Stimulated activated CD8-positive, alpha-beta memory T cell treated with anti-CD3 and anti-CD28 coated beads, Interleukin-4, amount 100 ng/mL, for 24 hours (primary cell): Measurements from ENCODE around the gene GRM8.
"Not testable (repeated sequence)": the region's sequence is repeated elsewhere in the genome, so short reads cannot be mapped to it uniquely, and the experiment has no call there.

Experiments
- DNase-seq: peaks from one replicate; pipeline ENCODE4 v3.0.0-alpha.2; 2020; ENCODE audit warnings: low read depth

GRM8 gene

GRCh38 chr7:126718419-126718818 lies 534.3 kb downstream of the GRM8 start:
- no peak for DNase-seq

- no peak for DNase-seq
Observed at GRCh38 chr7:126716321-126716720, 536.4 kb downstream of the GRM8 start.

- no peak for DNase-seq
Observed at GRCh38 chr7:126715076-126715475, 537.7 kb downstream of the GRM8 start.

GRCh38 chr7:126702242-126703016 lies 550.3 kb downstream of the GRM8 start:
- no peak for DNase-seq

GRCh38 chr7:126700807-126701604 lies 551.7 kb downstream of the GRM8 start:
- peak; percentile 5 for DNase-seq

GRCh38 chr7:126699707-126700106 lies 553.0 kb downstream of the GRM8 start:
- DNase-seq = no peak

- DNase-seq = no peak
Observed at GRCh38 chr7:126698909-126699308, 553.8 kb downstream of the GRM8 start.

- no peak for DNase-seq
Observed at GRCh38 chr7:126698446-126698845, 554.3 kb downstream of the GRM8 start.

GRCh38 chr7:126696256-126697038 lies 556.3 kb downstream of the GRM8 start:
- DNase-seq = no peak

- DNase-seq = no peak
Observed at GRCh38 chr7:126690848-126691751, 561.6 kb downstream of the GRM8 start.

GRCh38 chr7:126690104-126690503 lies 562.6 kb downstream of the GRM8 start:
- DNase-seq = no peak

GRCh38 chr7:126689037-126689436 lies 563.7 kb downstream of the GRM8 start:
- no peak for DNase-seq

- DNase-seq = no peak
Observed at GRCh38 chr7:126686474-126686873, 566.3 kb downstream of the GRM8 start.

- no peak for DNase-seq
Observed at GRCh38 chr7:126685596-126685995, 567.1 kb downstream of the GRM8 start.

GRCh38 chr7:126685018-126685573 lies 567.6 kb downstream of the GRM8 start:
- no peak for DNase-seq

- no peak for DNase-seq
Observed at GRCh38 chr7:126682176-126682575, 570.6 kb downstream of the GRM8 start.

- not testable (repeated sequence) for DNase-seq
Observed at GRCh38 chr7:126668762-126669161, 584.0 kb downstream of the GRM8 start.

GRCh38 chr7:126668367-126668752 lies 584.4 kb downstream of the GRM8 start:
- no peak for DNase-seq

GRCh38 chr7:126667742-126668366 lies 584.9 kb downstream of the GRM8 start:
- no peak for DNase-seq

- no peak for DNase-seq
Observed at GRCh38 chr7:126662856-126663255, 589.9 kb downstream of the GRM8 start.

GRCh38 chr7:126659124-126659523 lies 593.6 kb downstream of the GRM8 start:
- DNase-seq = no peak
